GF-D8 (cell line): ENCODE results near the gene GATAD2B.
"Not testable (repeated sequence)": the region's sequence is repeated elsewhere in the genome, so short reads cannot be mapped to it uniquely, and the experiment has no call there.

Experiments
- DNase-seq: peaks from one replicate; lab custom pipeline; 2025; lab: John Stamatoyannopoulos, UW

Gene GATAD2B

GRCh38 chr1:153833968-153834367 lies 88.8 kb downstream of the GATAD2B start:
- not testable (repeated sequence) for DNase-seq

GRCh38 chr1:153833171-153833570 lies 89.6 kb downstream of the GATAD2B start:
- DNase-seq: no peak

GRCh38 chr1:153832293-153832692 lies 90.5 kb downstream of the GATAD2B start:
- no peak for DNase-seq

DNA sequence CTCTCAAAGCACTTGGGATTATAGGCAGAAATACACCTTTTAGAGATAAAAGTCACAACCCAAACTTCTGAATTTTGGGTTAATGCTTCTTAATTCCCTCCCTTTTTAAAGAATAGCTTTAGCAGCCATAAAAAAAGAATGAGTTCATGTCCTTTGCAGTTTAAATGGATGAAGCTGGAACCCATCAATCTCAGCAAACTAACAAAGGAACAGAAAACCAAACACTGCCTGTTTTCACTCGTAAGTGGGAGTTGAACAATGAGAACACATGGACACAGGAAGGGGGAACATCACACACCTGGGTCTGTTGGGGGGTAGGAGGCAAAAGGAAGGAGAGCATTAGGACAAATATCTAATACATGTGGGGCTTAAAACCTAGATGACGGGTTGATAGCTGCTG lies 91.7 kb downstream of the GATAD2B start:
- DNase-seq: no peak

DNA sequence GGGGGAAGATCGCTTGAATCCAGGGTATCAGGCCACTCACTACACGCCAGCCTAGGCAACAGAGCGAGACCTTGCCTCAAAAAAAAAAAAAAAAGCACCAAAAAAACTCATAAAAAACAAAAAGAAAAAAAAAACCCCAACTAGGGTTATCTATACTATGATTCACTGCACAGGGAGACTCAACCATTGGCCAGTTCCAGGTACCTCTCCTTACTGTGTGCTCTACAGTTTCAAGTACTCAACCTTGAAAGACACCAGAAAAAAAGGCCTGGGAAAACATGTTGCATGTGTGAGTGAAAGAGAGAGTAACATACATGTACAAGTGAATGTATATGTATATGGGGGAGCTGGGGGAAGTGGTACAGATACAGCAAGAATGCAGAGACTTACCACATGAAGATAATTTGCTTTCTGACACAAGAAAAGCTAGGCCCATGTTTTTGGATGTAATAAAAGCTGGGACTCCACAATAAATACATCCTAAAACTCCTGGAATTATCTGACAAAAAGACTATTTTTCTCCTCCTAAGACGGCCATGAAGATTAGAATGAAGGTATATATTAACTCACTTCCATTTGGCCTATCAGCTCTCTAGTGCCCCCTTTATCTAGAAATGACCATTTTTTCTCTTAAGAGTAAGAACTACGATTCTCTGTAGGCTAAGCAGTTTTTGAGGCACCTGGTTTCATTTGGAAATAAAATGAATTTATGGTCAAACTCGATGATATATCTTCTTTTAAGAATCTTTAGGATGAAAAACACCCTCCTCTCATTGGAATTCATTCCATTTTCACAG lies 95.4 kb downstream of the GATAD2B start:
- no peak for DNase-seq

DNA sequence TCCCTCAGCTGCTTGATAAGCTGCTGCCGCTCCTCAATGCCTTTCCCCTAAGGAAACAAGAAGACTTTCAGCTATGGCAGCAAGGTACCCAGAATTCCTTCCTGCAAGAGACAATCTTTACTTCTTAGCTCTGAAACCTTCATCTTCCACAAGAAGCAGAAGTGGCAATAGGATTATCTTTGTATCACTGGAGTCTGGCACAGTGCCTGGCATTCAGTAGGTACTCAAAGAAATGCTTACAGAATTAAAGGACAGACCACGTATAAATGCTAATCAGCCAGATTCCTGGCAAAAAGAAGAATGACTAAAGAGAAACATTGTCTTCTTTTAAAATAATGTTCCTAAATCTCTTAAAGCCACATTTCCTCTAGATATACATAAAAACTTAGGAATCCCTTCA lies 103.9 kb downstream of the GATAD2B start:
- no peak for DNase-seq

GRCh38 chr1:153816283-153816889 lies 106.4 kb downstream of the GATAD2B start:
- no peak for DNase-seq

DNA sequence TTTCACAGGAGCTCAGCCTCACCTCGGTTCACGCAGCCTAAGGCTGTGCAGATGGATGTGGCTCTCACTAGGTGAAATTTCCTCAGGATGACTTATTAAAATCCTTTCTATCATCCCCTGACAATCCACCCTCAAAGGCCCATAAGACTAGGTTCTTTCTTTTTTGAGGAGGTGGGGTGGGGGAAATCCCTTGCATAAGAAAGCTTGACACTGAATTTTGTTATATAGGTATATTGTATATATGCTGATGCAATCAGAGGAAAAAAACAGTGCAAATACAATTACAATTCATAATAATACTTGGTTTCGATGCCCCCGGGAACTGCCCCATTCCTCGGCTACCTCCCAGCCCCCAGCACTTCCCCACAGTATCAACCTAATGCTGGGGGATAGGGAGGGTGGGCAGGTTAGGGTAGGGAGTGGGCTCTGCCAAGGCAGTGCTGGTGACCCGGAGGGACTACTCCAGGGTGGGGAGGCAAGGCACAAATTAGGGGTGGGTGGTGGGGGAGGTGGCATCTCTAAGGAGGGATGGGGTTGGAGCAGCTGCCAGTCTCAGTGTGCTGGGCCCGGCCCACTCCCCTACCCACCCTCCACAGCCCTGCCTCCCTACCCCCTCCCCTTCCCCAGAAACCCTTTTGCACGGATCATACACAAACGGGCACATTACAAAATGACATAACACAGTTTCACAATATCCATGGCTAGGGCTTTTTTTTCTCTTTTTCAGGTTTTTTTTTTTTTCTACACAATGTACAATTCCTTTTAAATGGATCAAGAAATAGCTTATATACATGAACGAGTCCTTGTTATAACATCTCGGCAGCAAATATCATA lies 116.7 kb downstream of the GATAD2B start:
- DNase-seq: peak; percentile 9

DNA sequence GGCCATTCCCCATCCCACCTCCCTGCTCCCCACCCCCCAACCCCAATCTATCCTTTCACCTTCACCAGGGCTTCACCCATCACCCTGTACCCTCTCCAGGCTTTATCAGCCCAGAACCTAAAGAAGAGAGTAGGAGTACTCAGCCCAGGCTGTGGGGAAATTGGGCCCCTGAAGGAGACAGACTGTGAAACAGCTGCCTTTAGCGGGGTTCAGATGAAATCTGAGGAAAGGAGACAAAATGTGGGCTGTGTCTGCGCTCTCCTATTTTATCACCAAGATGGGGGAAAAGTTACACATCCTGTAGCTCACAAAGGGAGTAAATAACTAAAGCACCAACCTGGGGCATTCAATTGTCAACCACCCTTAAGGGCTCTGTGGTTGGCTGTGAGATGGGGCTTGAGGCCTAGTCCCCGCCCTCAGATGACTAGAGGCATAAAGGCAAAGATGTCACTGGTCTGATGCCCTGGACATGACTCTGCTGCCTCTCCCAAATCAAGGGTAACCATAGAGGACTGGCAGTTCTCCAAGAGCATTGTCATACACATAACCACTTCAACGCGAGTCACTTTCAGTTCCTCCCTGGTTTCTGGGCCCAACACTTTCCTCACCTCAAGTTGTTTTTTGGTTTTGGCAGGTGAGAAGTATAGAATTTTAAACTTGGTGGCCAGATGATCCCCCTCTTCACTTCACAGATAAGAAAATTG lies 117.6 kb downstream of the GATAD2B start:
- peak; percentile 6 for DNase-seq

DNA sequence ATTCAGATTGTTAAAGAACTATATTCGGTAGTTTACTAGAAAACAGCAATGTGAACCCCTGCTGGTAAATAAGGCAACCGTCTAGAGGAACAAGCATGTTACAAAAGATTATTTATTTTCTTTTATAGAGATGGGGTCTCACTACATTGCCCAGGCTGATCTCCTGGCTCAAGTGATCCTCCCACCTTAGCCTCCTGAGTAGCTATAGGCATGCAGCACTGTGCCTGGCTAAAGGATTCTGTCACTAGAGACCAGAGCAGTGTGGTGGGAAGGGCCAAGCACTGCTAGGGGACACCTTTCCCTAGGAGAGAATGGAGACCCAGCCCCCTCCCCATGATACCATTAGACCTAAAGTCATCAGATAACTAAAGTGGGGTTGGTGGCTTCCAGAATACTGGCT lies 118.7 kb downstream of the GATAD2B start:
- DNase-seq: no peak

DNA sequence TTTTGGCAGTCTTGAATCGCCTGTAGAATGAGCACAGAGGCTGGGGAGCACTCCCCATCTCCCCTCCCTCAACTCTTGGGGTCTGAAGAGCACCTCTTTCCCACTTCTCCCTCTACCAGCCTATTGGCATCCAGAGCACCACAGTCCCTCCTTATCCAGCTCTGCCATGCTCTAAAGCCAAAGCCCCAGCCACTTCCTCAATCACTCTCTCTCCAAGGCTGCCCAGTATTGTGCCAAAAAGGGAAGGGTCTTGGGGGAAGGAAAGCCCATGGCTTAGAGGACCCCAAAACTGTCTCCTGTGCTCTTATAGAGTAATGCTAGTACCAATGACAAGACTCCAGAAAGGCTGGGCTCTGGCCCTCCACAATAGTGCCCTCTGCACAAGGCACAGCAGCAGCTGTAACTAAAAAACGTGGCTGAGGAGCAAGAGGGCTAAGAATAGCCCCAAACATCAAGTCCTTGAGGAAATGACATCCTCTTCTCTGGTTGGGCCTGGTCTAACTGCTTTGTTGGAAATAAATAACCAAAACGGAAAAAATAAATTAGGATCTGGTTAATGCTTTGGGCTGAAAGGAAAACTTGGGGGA lies 119.2 kb downstream of the GATAD2B start:
- DNase-seq: no peak

GRCh38 chr1:153801786-153802697 lies 120.7 kb downstream of the GATAD2B start:
- DNase-seq: no peak

DNA sequence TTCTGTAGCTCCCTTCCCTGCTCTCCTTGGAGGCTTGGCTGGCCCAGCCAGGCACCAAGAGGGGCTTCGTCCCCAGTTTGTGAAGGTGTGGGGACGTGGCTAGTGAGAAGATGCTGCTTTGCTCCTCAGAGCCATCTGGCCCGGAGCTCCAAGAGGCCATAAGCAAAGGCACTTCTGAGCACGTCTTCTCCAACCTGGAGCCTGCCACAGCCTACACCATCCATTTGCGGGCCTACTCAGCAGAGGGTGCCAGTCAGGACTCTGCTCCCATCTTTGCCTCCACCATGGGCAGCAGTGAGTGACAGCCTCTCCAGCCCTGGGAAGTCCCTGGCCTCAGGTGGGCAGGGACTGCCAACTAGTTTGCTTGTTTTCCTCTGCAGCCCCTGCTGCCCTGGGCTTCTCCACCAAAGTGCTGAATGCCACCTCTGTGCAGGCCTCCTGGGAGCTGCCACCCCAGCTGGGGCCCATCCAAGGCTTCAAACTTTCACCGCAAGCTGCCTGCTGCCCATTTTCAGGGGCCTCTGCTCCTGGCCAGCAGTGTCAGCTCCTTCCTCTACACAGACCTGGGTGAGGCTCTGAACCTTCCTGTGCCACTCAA lies 121.6 kb downstream of the GATAD2B start:
- no peak for DNase-seq

GRCh38 chr1:153800516-153800915 lies 122.3 kb downstream of the GATAD2B start:
- DNase-seq: no peak

DNA sequence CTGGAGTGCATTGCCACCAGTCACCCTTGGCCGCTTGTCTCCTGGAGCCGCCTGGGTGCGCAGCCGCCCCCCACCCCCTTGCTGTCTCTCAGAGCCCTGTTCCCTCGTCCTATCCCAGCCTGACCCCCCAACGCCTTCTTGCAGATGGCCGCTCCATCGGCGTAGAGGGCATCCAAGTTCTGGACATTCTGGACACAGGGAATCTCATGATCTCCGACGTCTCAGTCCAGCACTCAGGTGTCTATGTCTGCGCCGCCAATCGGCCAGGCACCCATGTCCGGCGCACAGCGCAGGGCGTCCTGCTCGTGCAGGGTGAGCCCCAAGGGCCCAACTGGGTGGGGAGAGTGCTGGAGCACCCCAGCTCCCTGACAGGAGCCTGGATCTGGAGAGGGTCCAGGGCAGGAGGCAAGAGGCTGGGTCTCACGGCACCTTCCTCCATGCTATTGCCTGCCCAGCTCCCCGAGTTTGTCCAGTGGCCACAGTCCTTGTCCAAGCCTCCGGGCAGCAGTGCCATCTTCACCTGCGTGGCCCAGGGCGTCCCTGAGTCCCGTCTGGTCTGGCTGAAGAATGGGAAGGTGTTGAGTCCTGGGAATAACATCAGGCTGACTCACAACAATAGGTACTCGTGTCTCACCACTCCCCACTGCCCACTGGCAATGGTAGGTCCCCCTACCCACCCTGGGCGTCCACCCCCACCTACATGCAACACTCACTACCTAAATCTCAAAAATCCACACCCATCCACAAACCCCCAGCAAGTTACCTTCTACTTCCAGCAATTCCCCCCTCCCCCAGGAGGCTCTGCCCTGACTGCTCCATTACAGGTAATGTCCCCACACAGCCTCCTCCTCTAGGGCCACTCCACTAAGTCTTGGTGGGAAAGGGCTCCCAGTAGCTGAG lies 123.0 kb downstream of the GATAD2B start:
- no peak for DNase-seq

DNA sequence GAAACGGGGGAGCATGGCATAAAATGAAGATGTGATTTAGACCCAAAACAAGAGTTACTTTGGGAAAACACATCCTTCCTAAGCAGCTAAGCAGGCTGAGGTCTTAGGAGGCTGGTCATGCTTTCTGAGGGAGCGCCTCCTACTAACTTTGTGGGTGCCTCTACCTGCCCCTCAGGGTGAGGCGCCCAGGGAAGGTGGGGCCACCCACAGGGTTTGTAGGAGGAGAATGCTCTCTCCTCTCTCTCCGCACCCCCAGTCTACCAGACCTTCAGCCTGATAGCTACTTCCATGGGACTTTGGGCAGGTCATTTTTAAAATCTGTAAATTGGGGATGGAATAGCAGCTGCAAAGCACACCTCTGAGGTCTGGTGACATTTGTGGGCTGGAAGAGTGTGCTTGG lies 123.8 kb downstream of the GATAD2B start:
- no peak for DNase-seq

DNA sequence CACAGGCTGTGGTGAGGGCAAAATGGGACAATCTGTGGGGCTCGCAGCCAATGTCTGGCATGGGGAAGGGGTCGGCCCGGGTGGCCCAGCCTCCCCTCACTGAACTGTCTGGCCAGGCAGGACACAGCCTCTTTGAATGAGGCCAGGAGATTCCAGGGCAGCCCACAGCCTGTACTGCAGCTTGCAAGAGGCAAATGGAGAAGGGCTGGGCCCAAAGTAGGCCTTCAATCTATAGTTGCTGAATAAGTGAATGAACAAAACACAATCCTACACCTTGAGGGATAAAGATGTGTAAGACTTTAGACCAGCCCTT lies 124.3 kb downstream of the GATAD2B start:
- DNase-seq: no peak

DNA sequence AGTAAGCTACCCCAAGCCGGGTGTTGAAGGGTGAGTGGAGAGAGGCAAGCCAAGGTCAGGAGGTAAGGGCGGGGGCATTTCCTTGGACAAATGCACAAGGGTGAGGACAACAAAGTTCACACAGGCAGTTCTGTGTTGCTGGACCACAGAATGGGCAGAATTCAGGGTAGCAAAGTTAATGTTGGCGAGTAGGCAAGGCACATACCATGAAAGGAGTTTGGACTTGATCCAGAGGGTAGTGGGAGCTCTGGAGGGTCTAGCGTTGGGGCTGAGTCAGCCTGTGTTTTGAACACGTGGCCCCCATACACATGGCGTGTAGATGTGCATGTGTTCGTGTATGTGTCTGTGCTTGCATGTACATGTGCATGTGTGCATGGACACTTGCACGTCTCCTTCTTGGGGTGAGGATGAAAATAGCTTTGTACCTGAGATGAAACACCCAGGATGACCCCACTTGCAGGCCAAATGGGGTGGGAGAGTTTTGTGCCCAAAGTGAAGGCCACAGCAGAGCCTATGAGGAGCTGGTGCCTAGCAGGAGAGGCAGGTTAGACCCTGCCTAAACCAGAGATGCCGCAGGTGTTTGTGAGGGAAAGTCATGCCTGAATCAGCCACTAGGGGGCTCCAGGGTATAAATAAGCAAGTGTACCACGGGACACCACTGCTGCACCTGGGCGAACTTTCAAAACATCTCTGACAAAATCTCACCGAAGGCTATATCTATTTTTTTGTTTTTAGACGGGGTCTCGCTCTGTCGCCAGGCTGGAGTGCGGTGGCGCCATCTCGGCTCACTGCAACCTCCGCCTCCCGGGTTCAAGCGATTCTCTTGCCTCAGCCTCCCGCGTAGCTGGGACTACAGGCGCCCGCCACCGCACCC lies 125.7 kb downstream of the GATAD2B start:
- DNase-seq: peak; percentile 19
